GM23248 (cell line): ENCODE data around the gene TMEM259.

Experiments used
- EZH2 ChIP-seq: fragments of 200-600 bp; sonication (generic); IDR thresholded peaks from 2 replicates; pipeline ENCODE4 v1.6.1; 2018; ENCODE audit warnings: antibody characterized with exemption, mild to moderate bottlenecking; ENCODE audit not compliant: insufficient read depth, poor library complexity, severe bottlenecking
- EZH2phosphoT487 ChIP-seq: fragments of 200-600 bp; sonication (generic); IDR thresholded peaks from 2 replicates; pipeline ENCODE4 v1.6.1; 2018; ENCODE audit warnings: antibody characterized with exemption, moderate library complexity, mild to moderate bottlenecking, low read depth; ENCODE audit not compliant: insufficient read depth

DNA sequence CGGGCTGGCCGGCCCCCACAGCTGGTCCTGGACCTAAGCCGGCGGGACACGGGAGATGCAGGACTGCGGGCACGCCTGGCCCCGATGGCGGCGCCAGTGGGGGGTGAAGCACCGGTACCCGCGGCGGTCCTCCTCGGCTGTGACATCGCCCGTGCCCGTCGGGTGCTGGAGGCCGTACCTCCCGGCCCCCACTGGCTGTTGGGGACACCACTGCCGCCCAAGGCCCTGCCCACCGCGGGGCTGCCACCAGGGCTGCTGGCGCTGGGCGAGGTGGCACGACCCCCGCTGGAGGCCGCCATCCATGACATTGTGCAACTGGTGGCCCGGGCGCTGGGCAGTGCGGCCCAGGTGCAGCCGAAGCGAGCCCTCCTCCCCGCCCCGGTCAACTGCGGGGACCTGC lies 17.6 kb downstream of the TMEM259 start:
- TF ChIP-seq EZH2phosphoT487 (no peak), EZH2 (no peak)
